HG03108 (cell line): ENCODE measurements around the gene DNAI4.

Source experiments
- ATAC-seq: cut with Tn5 transposase; IDR thresholded peaks from one replicate; pipeline ENCODE4 v1.9.1; 2021; ENCODE audit warnings: moderate library complexity; ENCODE audit not compliant: unreplicated experiment

The DNAI4 gene

GRCh38 chr1:66770240-66770639, 154.4 kb downstream of the DNAI4 start:
- ATAC-seq, result no peak

GRCh38 chr1:66769512-66770229, 155.0 kb downstream of the DNAI4 start:
- no peak for ATAC-seq

- no peak for ATAC-seq
Measured at GRCh38 chr1:66768965-66769364, 155.7 kb downstream of the DNAI4 start.

- ATAC-seq, result no peak
Measured at GRCh38 chr1:66767626-66768025, 157.0 kb downstream of the DNAI4 start.

- ATAC-seq, result peak; percentile 42
Measured at GRCh38 chr1:66764994-66765578, 159.6 kb downstream of the DNAI4 start.
